GM10266 (cell line): Measurements from ENCODE around the gene GPS1.

Experiments
- DNase-seq: peaks from one replicate; pipeline ENCODE4 v3.0.0; 2012; ENCODE audit errors: extremely low spot score
- CTCF ChIP-seq: IDR thresholded peaks from 2 replicates; pipeline ENCODE4 v1.5.1; 2012; ENCODE audit warnings: mild to moderate bottlenecking, low read depth; ENCODE audit not compliant: control insufficient read depth, insufficient read depth; ENCODE audit errors: missing control alignments

The GPS1 gene

GRCh38 chr17:82007228-82007494 is 44.5 kb upstream of the GPS1 start:
- TF ChIP-seq CTCF = no peak
- no peak for DNase-seq

DNA sequence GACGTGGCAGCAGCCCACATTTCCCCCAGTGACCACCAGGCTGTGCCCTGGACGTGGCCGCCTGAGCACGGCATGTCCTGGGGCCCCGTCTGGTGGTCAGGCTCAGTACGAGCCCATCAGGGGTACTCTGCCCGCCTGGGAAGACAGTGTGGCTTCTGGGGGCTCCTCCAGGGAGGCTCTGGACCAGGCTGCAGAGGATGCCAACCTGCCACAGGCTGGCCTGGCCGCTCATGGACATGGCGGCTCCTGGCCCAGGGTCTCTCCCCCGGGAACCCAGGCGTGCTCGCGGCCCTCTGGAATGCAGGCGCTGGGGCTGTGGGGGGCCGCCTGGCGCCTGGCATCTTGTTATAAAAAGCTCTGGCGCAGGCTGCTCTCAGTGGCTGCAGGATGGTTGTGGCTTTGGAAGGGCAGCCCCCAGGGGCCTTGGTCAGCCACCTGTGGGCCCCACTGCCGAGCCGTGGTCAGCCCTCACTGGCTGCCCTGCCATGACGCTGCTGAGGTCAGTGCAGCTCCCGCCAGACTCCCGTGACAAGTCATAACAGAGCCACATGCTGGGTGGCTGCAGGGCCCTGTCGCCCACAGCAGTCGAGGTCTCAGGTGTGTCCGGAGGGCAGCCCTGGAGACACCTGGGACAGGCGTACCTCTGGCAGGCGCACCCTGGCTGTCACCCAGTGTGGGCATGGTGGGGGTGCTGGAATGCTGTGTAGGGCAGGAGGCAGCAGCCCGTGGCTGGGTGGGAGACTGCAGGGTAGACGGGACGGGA is 44.0 kb upstream of the GPS1 start:
- no peak for DNase-seq

DNA sequence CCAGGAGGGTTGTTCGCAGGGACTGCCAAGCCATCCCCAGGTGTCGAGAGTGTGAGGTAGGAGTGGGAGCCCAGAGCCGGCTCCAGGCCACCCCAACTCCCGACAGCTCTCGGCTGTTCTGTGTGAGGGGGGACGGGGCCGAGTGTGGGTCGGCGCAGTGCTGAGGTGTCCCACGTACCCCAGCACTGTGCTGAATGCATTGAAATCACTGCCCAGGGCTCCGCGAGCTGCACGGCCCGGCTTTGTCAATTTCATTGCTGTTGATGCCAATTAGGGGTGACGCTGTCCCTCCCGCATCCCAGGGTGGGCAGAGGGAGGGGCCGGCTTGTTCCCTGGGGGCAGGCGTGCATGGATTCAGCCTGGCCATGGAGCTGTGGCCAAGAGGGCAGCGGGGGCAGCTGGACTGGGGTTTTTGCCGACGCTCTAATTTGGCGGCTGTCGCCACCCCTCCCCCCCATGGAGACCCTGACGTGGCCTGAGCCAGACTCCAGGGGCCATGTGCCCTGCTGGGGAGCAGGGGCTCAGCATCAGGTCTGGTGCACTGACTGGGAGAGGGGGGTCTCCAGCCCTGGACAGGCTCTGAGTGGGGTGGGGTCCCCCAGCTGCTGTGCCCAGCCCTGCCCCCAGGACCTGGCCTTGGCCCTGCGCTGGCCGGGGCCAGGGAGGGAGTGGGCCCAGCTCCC is 43.3 kb upstream of the GPS1 start:
- DNase-seq = no peak
- no peak for TF ChIP-seq CTCF

More for the DNA sequence above, 44.0 kb upstream of the GPS1 start:
- TF ChIP-seq CTCF = no peak

GRCh38 chr17:82008941-82009405 is 42.7 kb upstream of the GPS1 start:
- TF ChIP-seq CTCF = no peak
- no peak for DNase-seq

DNA sequence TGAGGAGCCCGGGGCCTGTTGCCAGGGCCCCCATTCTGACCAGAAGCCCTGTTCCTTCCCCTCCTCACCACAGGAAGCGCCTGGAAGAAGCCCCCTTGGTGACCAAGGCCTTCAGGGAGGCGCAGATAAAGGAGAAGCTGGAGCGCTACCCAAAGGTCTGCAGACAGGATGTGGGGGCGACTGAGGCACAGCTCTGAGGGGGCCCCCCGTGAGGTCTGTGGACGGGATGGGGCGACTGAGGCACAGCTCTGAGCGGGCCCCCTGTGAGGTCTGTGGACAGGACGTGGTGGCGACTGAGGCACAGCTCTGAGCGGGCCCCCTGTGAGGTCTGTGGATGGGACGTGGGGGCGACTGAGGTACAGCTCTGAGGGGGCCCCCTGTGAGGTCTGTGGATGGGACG is 42.3 kb upstream of the GPS1 start:
- no peak for DNase-seq
- TF ChIP-seq CTCF = no peak

GRCh38 chr17:82010575-82011525 is 40.8 kb upstream of the GPS1 start:
- no peak for DNase-seq
- no peak for TF ChIP-seq CTCF
